ENCODE measurements around the gene HGF.
"Not testable (repeated sequence)": the region's sequence is repeated elsewhere in the genome, so short reads cannot be mapped to it uniquely, and the experiment has no call there.

HGF gene

GRCh38 chr7:81776161-81776560 lies 6.3 kb upstream of the HGF start:
- no peak for DNase-seq

- DNase-seq, result no peak
Measured at GRCh38 chr7:81775560-81775959, 5.7 kb upstream of the HGF start.

- DNase-seq, result no peak
Measured at GRCh38 chr7:81774551-81774950, 4.7 kb upstream of the HGF start.

GRCh38 chr7:81770728-81771223 lies 929 bp upstream of the HGF start:
- DNase-seq, result no peak

GRCh38 chr7:81768951-81769778 lies 682 bp downstream of the HGF start:
- no peak for DNase-seq

GRCh38 chr7:81767926-81768325 lies 1.9 kb downstream of the HGF start:
- DNase-seq, result no peak

- DNase-seq, result no peak
Measured at GRCh38 chr7:81761821-81762220, 8.0 kb downstream of the HGF start.

GRCh38 chr7:81761031-81761430 lies 8.8 kb downstream of the HGF start:
- no peak for DNase-seq

- DNase-seq, result no peak
Measured at GRCh38 chr7:81754918-81755696, 14.7 kb downstream of the HGF start.

- no peak for DNase-seq
Measured at GRCh38 chr7:81753392-81753791, 16.5 kb downstream of the HGF start.

GRCh38 chr7:81752318-81752714 lies 17.5 kb downstream of the HGF start:
- DNase-seq, result no peak

GRCh38 chr7:81751619-81752317 lies 18.1 kb downstream of the HGF start:
- DNase-seq, result no peak

- no peak for DNase-seq
Measured at GRCh38 chr7:81745637-81746036, 24.2 kb downstream of the HGF start.

GRCh38 chr7:81744389-81744788 lies 25.5 kb downstream of the HGF start:
- no peak for DNase-seq

GRCh38 chr7:81743665-81744064 lies 26.2 kb downstream of the HGF start:
- no peak for DNase-seq

GRCh38 chr7:81743201-81743600 lies 26.6 kb downstream of the HGF start:
- no peak for DNase-seq

- no peak for DNase-seq
Measured at GRCh38 chr7:81740403-81740802, 29.4 kb downstream of the HGF start.

GRCh38 chr7:81736091-81736490 lies 33.8 kb downstream of the HGF start:
- DNase-seq, result no peak

- DNase-seq, result no peak
Measured at GRCh38 chr7:81725812-81726127, 44.1 kb downstream of the HGF start.

GRCh38 chr7:81725003-81725811 lies 44.6 kb downstream of the HGF start:
- DNase-seq, result no peak

- not testable (repeated sequence) for DNase-seq
Measured at GRCh38 chr7:81722250-81722649, 47.6 kb downstream of the HGF start.

GRCh38 chr7:81721437-81721836 lies 48.4 kb downstream of the HGF start:
- no peak for DNase-seq

GRCh38 chr7:81719865-81720264 lies 50.0 kb downstream of the HGF start:
- DNase-seq, result no peak
